Activated T-helper 1 cell treated with Interleukin-2 at 50 U/mL for 16 hours (primary cell): Measurements from ENCODE around the gene PAQR6.
A peak's percentile ranks its signal among the peaks of the same experiment; 100 is the strongest.

Experiments
- DNase-seq: peaks from one replicate; pipeline ENCODE4 v3.0.0-alpha.2; 2020; ENCODE audit warnings: low read depth

PAQR6 gene

GRCh38 chr1:156195853-156196252, 52.0 kb downstream of the PAQR6 start:
- no peak for DNase-seq

- DNase-seq, result no peak
Measured at GRCh38 chr1:156194300-156194652, 53.6 kb downstream of the PAQR6 start.

GRCh38 chr1:156193488-156194299, 54.2 kb downstream of the PAQR6 start, which contains the start of gene SLC25A44:
Gene SLC25A44, plus strand, starts transcription at chr1:156194104. Its CDS starts 5,744 bp downstream, at chr1:156199848.
- DNase-seq, result peak; percentile 95
